ENCODE measurements around the gene DRC1. TPM values are rescaled to one million over a fixed set of nuclear protein-coding genes. Genes with fewer than 3 reads are reported as not detected.

The DRC1 gene
- total and polyA plus RNA-seq, 4 donors = 2.5 to 18.4 (median 8.8) TPM

- ATAC-seq (ENCODE audit: insufficient read depth, low FRiP score) = no peak
- 62 to 81% methylated on average over 7 of the region's 7 CpGs for WGBS, 2 donors
- Histone ChIP-seq H3K27ac (ENCODE audit: low read depth in 1 of 2, low read length in 1 of 2) (no peak overlapping the region), H3K9ac (ENCODE audit: insufficient read depth in 1 of 2, low read length in 2 of 2) (no peak overlapping the region), H3K27me3 (ENCODE audit: control insufficient read depth in 3 of 3, insufficient read depth in 3 of 3, low read length in 2 of 3) (no peaks in the 10 kb centered on the region), H3K4me3 (no peak overlapping the region), H3K9me3 (ENCODE audit: control insufficient read depth in 4 of 4, insufficient read depth in 3 of 4, low read length in 3 of 4) (no peaks in the 10 kb centered on the region), H3K36me3 (ENCODE audit: control insufficient read depth in 4 of 4, insufficient read depth in 4 of 4, low read length in 4 of 4) (no peaks in the 10 kb centered on the region), H3K4me1 (ENCODE audit: control insufficient read depth in 5 of 5, insufficient read depth in 5 of 5, low read length in 5 of 5) (no peaks in the 10 kb centered on the region)
- TF ChIP-seq CTCF (IDR thresholded peaks at IDR 0.05; ENCODE audit: control extremely low read depth, extremely low read depth) = no peak
- no peak for DNase-seq
Observed at GRCh38 chr2:26492749-26493515, 91.2 kb downstream of the DRC1 start.

DNA sequence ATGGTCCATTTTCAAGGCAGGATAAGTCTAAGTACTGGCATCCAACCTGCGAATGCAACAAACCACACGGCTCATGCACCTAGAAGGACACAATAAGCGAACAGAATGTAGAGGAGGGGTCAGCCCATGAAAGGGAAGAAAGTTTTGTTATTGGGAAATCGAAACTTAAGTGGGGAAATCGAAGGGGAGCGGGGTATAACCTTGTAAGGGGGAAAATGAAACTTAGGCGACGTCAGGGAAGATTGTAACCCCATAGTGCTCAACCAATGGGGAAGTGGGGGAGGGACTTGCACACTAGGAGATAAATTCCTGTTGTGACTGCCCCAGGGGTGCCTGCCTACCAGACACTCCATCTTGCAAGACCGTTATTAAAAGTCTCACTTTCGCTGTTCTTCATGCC is 91.8 kb downstream of the DRC1 start:
- Histone ChIP-seq H3K9ac (ENCODE audit: insufficient read depth in 1 of 2, low read length in 2 of 2) (no peak overlapping the region), H3K4me1 (ENCODE audit: control insufficient read depth in 5 of 5, insufficient read depth in 5 of 5, low read length in 5 of 5) (no peaks in the 10 kb centered on the region), H3K27me3 (ENCODE audit: control insufficient read depth in 3 of 3, insufficient read depth in 3 of 3, low read length in 2 of 3) (no peaks in the 10 kb centered on the region), H3K27ac (ENCODE audit: low read depth in 1 of 2, low read length in 1 of 2) (no peak overlapping the region), H3K36me3 (ENCODE audit: control insufficient read depth in 4 of 4, insufficient read depth in 4 of 4, low read length in 4 of 4) (no peaks in the 10 kb centered on the region), H3K4me3 (no peak overlapping the region), H3K9me3 (ENCODE audit: control insufficient read depth in 4 of 4, insufficient read depth in 3 of 4, low read length in 3 of 4) (no peaks in the 10 kb centered on the region)
- no peak for TF ChIP-seq CTCF (IDR thresholded peaks at IDR 0.05; ENCODE audit: control extremely low read depth, extremely low read depth)
- 74 to 82% methylated on average over 10 of the region's 10 CpGs for WGBS, 2 donors
- DNase-seq (no peak), ATAC-seq (ENCODE audit: insufficient read depth, low FRiP score) (no peak)

DNA sequence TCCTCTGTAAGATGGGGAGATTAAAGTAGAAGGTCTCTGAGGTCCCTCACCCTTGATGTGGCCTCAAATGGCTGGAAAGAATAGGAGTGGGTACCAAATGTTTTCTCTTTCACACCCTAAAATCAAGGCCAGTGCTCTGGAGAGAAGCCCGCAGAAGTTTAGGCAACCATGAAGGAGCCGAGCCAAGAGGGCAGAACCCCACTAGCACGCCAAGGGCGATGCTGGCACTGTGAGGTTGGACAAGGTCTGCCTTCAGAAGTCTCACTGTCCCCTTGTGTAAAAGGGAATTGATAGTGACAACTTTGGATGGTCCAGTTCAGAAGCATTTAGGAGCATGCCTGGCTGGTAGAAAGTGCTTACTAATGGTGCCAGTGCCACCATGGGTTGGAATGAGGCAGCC is 92.5 kb downstream of the DRC1 start:
- Histone ChIP-seq H3K36me3 (ENCODE audit: control insufficient read depth in 4 of 4, insufficient read depth in 4 of 4, low read length in 4 of 4) (no peaks in the 10 kb centered on the region), H3K27ac (ENCODE audit: low read depth in 1 of 2, low read length in 1 of 2) (no peak overlapping the region), H3K9ac (ENCODE audit: insufficient read depth in 1 of 2, low read length in 2 of 2) (no peak overlapping the region), H3K4me3 (no peak overlapping the region), H3K27me3 (ENCODE audit: control insufficient read depth in 3 of 3, insufficient read depth in 3 of 3, low read length in 2 of 3) (no peaks in the 10 kb centered on the region), H3K9me3 (ENCODE audit: control insufficient read depth in 4 of 4, insufficient read depth in 3 of 4, low read length in 3 of 4) (no peaks in the 10 kb centered on the region), H3K4me1 (ENCODE audit: control insufficient read depth in 5 of 5, insufficient read depth in 5 of 5, low read length in 5 of 5) (no peaks in the 10 kb centered on the region)
- TF ChIP-seq CTCF (IDR thresholded peaks at IDR 0.05; ENCODE audit: control extremely low read depth, extremely low read depth) = no peak
- 97% methylated on average over 4 of the region's 4 CpGs for WGBS, 2 donors
- ATAC-seq (ENCODE audit: insufficient read depth, low FRiP score) = no peak
- DNase-seq = no peak

DNA sequence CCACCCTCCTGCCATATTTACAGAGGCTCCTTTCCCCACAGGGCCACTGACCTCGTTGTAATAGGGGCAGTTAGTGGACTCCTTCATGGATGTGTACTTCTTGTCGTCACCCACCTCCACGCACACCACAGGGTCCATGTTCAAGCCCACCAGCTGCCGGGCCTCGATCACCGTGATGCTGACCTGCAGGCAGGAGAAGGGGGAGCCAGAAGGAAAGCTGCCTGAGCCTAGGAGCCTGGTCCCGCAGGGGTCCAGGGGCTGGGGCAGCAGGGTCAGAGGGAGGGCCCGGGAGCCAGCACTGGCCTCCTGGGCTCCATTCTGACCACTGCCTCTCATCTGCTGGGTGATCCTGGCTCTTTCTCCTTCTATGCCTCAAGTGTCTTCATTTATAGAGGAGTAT is 93.2 kb downstream of the DRC1 start:
- no peaks in the 10 kb centered on the region for H3K4me1 ChIP-seq (ENCODE audit: control insufficient read depth in 5 of 5, insufficient read depth in 5 of 5, low read length in 5 of 5)
- TF ChIP-seq CTCF (IDR thresholded peaks at IDR 0.05; ENCODE audit: control extremely low read depth, extremely low read depth) = no peak
- no peak overlapping the region for H3K27ac ChIP-seq (ENCODE audit: low read depth in 1 of 2, low read length in 1 of 2)
- H3K36me3 ChIP-seq (ENCODE audit: control insufficient read depth in 4 of 4, insufficient read depth in 4 of 4, low read length in 4 of 4) = no peaks in the 10 kb centered on the region
- no peaks in the 10 kb centered on the region for H3K27me3 ChIP-seq (ENCODE audit: control insufficient read depth in 3 of 3, insufficient read depth in 3 of 3, low read length in 2 of 3)
- ATAC-seq (ENCODE audit: insufficient read depth, low FRiP score) (no peak), DNase-seq (no peak)
- no peaks in the 10 kb centered on the region for H3K9me3 ChIP-seq (ENCODE audit: control insufficient read depth in 4 of 4, insufficient read depth in 3 of 4, low read length in 3 of 4)
- no peak overlapping the region for H3K4me3 ChIP-seq
- 93 to 97% methylated on average over 8 of the region's 8 CpGs for WGBS, 2 donors
- no peak overlapping the region for H3K9ac ChIP-seq (ENCODE audit: insufficient read depth in 1 of 2, low read length in 2 of 2)
